Spleen (tissue), 7 donors: ENCODE measurements around the gene GLS.

Experiments
- CTCF ChIP-seq, 11 experiments: fragments of 200-600 bp in 7 of 11; fragments of 450-650 bp in 4 of 11; sonication (generic) in 4 of 11; IDR thresholded peaks in 8 of 11; conservative IDR thresholded peaks in 3 of 11; 1 replicate in 7 of 11; 2 replicates in 4 of 11; pipeline versions ENCODE4 v1.4.0 to v1.8.0; 2016 to 2021; ENCODE audit warnings: antibody characterized with exemption in 11 of 11, inconsistent platforms in 4 of 11, mild to moderate bottlenecking in 1 of 11
- POLR2A ChIP-seq, 3 donors: fragments of 450-650 bp; IDR thresholded peaks; one replicate each; pipeline ENCODE4 v1.5.1; 2017; ENCODE audit warnings: antibody characterized with exemption in 3 of 3, mild to moderate bottlenecking in 1 of 3
- donor health status: DM: no; HTN: no; CAD: no; lungs with moderate emphysema.
- donor health status: DM: no; HTN: no; CAD: no.
- donor health status: DM: no; HTN: no; CAD: no.

- TF ChIP-seq CTCF (IDR thresholded peaks at IDR 0.05 in 8 of 11, conservative IDR thresholded peaks at IDR 0.05 in 3 of 11) (no peak), POLR2A (IDR thresholded peaks at IDR 0.05) (no peak)
Observed at GRCh38 chr2:191006997-191007783, 126.6 kb downstream of the GLS start.
